ENCODE results near the gene IL31RA. TPM values are rescaled to one million over a fixed set of nuclear protein-coding genes. Genes with fewer than 3 reads are reported as not detected.
"Not testable (repeated sequence)": the region's sequence is repeated elsewhere in the genome, so short reads cannot be mapped to it uniquely, and the experiment has no call there.

IL31RA gene
- total RNA-seq = not detected
- long read RNA-seq = 0 reads

- DNase-seq (ENCODE audit: missing footprints) = no peak
- no peak for ATAC-seq
- intact Hi-C loops (cut with DNase I) = no loop called here
Measured at GRCh38 chr5:55850839-55851674, at the start of gene IL31RA. IL31RA (plus strand) TSS chr5:55851357; CDS start chr5:55851571, 214 bp downstream.

GRCh38 chr5:55808814-55809213, 42.3 kb upstream of the IL31RA start:
- ATAC-seq; intact Hi-C loops (cut with DNase I); DNase-seq (ENCODE audit: missing footprints): not testable (repeated sequence)

GRCh38 chr5:55815939-55816338, 35.2 kb upstream of the IL31RA start:
- ATAC-seq; DNase-seq (ENCODE audit: missing footprints); intact Hi-C loops (cut with DNase I): not testable (repeated sequence)

- no peak for DNase-seq (ENCODE audit: missing footprints)
- intact Hi-C loops (cut with DNase I) = no loop called here
- no peak for ATAC-seq
Measured at GRCh38 chr5:55816342-55816741, 34.8 kb upstream of the IL31RA start.

- intact Hi-C loops (cut with DNase I) = no loop called here
- DNase-seq (ENCODE audit: missing footprints) (no peak), ATAC-seq (no peak)
Measured at GRCh38 chr5:55817030-55817429, 34.1 kb upstream of the IL31RA start.

GRCh38 chr5:55820488-55820887, 30.7 kb upstream of the IL31RA start:
- ATAC-seq = no peak
- intact Hi-C loops (cut with DNase I) = no loop called here
- DNase-seq (ENCODE audit: missing footprints) = no peak

- ATAC-seq (no peak), DNase-seq (ENCODE audit: missing footprints) (no peak)
- intact Hi-C loops (cut with DNase I) = no loop called here
Measured at GRCh38 chr5:55821731-55822512, 29.2 kb upstream of the IL31RA start.

- intact Hi-C loops (cut with DNase I) = no loop called here
- no peak for DNase-seq (ENCODE audit: missing footprints)
Measured at GRCh38 chr5:55823151-55823796, 27.9 kb upstream of the IL31RA start.

GRCh38 chr5:55829956-55830355, 21.2 kb upstream of the IL31RA start:
- DNase-seq (ENCODE audit: missing footprints) (no peak), ATAC-seq (no peak)
- intact Hi-C loops (cut with DNase I) = no loop called here

More at GRCh38 chr5:55823151-55823796, 27.9 kb upstream of the IL31RA start:
- ATAC-seq = no peak

GRCh38 chr5:55832446-55832845, 18.7 kb upstream of the IL31RA start:
- intact Hi-C loops (cut with DNase I) = no loop called here

GRCh38 chr5:55836191-55836590, 15.0 kb upstream of the IL31RA start:
- ATAC-seq = no peak
- DNase-seq (ENCODE audit: missing footprints) = no peak
- intact Hi-C loops (cut with DNase I) = no loop called here

More at GRCh38 chr5:55832446-55832845, 18.7 kb upstream of the IL31RA start:
- no peak for ATAC-seq
- DNase-seq (ENCODE audit: missing footprints) = no peak

- DNase-seq (ENCODE audit: missing footprints) (no peak), ATAC-seq (no peak)
- intact Hi-C loops (cut with DNase I) = no loop called here
Measured at GRCh38 chr5:55841976-55842375, 9.2 kb upstream of the IL31RA start.

GRCh38 chr5:55847837-55848236, 3.3 kb upstream of the IL31RA start:
- intact Hi-C loops (cut with DNase I) = no loop called here
- ATAC-seq (no peak), DNase-seq (ENCODE audit: missing footprints) (no peak)

- intact Hi-C loops (cut with DNase I) = no loop called here
- no peak for DNase-seq (ENCODE audit: missing footprints)
- ATAC-seq = no peak
Measured at GRCh38 chr5:55848783-55849182, 2.4 kb upstream of the IL31RA start.

GRCh38 chr5:55851675-55851979, 470 bp downstream of the IL31RA start:
- DNase-seq (ENCODE audit: missing footprints) (no peak), ATAC-seq (no peak)
- intact Hi-C loops (cut with DNase I) = no loop called here

- intact Hi-C loops (cut with DNase I) = no loop called here
- ATAC-seq (no peak), DNase-seq (ENCODE audit: missing footprints) (no peak)
Measured at GRCh38 chr5:55852503-55852902, 1.3 kb downstream of the IL31RA start.

- DNase-seq (ENCODE audit: missing footprints) (no peak), ATAC-seq (no peak)
- intact Hi-C loops (cut with DNase I) = no loop called here
Measured at GRCh38 chr5:55853041-55853670, 2.0 kb downstream of the IL31RA start.

GRCh38 chr5:55853818-55854217, 2.7 kb downstream of the IL31RA start:
- intact Hi-C loops (cut with DNase I) = no loop called here
- DNase-seq (ENCODE audit: missing footprints) = no peak
- ATAC-seq = no peak

GRCh38 chr5:55855509-55855908, 4.4 kb downstream of the IL31RA start:
- intact Hi-C loops (cut with DNase I) = no loop called here
- ATAC-seq (no peak), DNase-seq (ENCODE audit: missing footprints) (no peak)
